GM12878 (cell line): ENCODE results near the gene CCDC127. TPM values are rescaled to one million over a fixed set of nuclear protein-coding genes. Genes with fewer than 3 reads are reported as not detected.

Experiments
- ATAC-seq: fragments of 200-7000 bp; cut with Tn5 transposase; 3 replicates; pipeline ENCODE4 v1.9.1; 2020; ENCODE audit warnings: mild to moderate bottlenecking, moderate library complexity
- BruUV-seq: library from RNA; stranded (reverse); fragments of 400-500 nt; replicated peaks from 2 replicates; lab custom pipeline; 2021; lab: Mats Ljungman, UMichigan
- CTCF ChIA-PET: fragments of 300-600 bp; sonication (Branson Sonifier 250); formaldehyde crosslinking; extraction: SDS; loops from one replicate; lab custom pipeline; 2021; ENCODE audit warnings: inconsistent platforms; lab: Yijun Ruan, JAX
- POLR2A ChIA-PET: fragments of 350-600 bp; formaldehyde crosslinking; extraction: SDS; loops from one replicate; lab custom pipeline; 2021; ENCODE audit warnings: inconsistent platforms; lab: Charles Lee
- RAD21 ChIA-PET: fragments of 300-600 bp; sonication (Branson Sonifier 250); formaldehyde crosslinking; loops from one replicate; lab custom pipeline; 2023; ENCODE audit warnings: antibody characterized with exemption; ENCODE audit not compliant: unreplicated experiment; lab: Charles Lee
- SMC1A ChIA-PET: fragments of 300-600 bp; sonication (Branson Sonifier 250); formaldehyde crosslinking; loops from one replicate; lab custom pipeline; 2023; ENCODE audit not compliant: unreplicated experiment, uncharacterized antibody; lab: Charles Lee
- DNase-seq: peaks from one replicate; pipeline ENCODE4 v3.0.0-alpha.2; 2011; ENCODE audit warnings: low read depth, low spot score
- FAIRE-seq: peaks from 3 replicates; lab custom pipeline; 2011; peaks lifted over from hg19 to GRCh38; lab: Jason Lieb, UNC
- H2AFZ ChIP-seq: 2 replicates; pipeline ENCODE4 v1.6.0; 2011; ENCODE audit warnings: low read depth, low read length, control low read depth; ENCODE audit not compliant: control insufficient read depth
- H3K27ac ChIP-seq: 2 replicates; pipeline ENCODE4 v1.5.1; 2011; ENCODE audit warnings: control low read depth; ENCODE audit not compliant: control insufficient read depth, insufficient read depth
- H3K27me3 ChIP-seq, 2 experiments: replicated peaks in 1 of 2; 2 replicates each; pipeline versions ENCODE4 v1.6.0 to v1.6.1; 2011; ENCODE audit warnings: low read length in 1 of 2; ENCODE audit not compliant: control insufficient read depth in 2 of 2, insufficient read depth in 2 of 2
- H3K36me3 ChIP-seq, 2 experiments: 2 replicates each; pipeline ENCODE4 v1.5.1; 2011; ENCODE audit warnings: low read length in 1 of 2; ENCODE audit not compliant: control insufficient read depth in 2 of 2, insufficient read depth in 2 of 2
- H3K4me1 ChIP-seq: 2 replicates; pipeline ENCODE4 v1.6.1; 2011; ENCODE audit warnings: mild to moderate bottlenecking, low read length, moderate library complexity, mixed read lengths; ENCODE audit not compliant: control insufficient read depth, insufficient read depth
- H3K4me2 ChIP-seq: 2 replicates; pipeline ENCODE4 v1.6.0; 2011; ENCODE audit warnings: control low read depth; ENCODE audit not compliant: control insufficient read depth, insufficient read depth
- H3K4me3 ChIP-seq: fragments of 200-600 bp; sonication (generic); 2 replicates; pipeline ENCODE4 v1.5.1; 2016
- H3K79me2 ChIP-seq: 2 replicates; pipeline ENCODE4 v1.6.0; 2011; ENCODE audit warnings: low read length; ENCODE audit not compliant: control insufficient read depth, insufficient read depth
- H3K9ac ChIP-seq: 2 replicates; pipeline ENCODE4 v1.8.0; 2011; ENCODE audit warnings: low read length, control low read depth, mixed read lengths; ENCODE audit not compliant: control insufficient read depth, insufficient read depth
- H3K9me3 ChIP-seq: replicated peaks from 3 replicates; pipeline ENCODE4 v1.5.1; 2011; ENCODE audit warnings: mild to moderate bottlenecking, low read length; ENCODE audit not compliant: control insufficient read depth, insufficient read depth
- H4K20me1 ChIP-seq: 2 replicates; pipeline ENCODE4 v1.6.0; 2011; ENCODE audit not compliant: control insufficient read depth, insufficient read depth
- CEBPZ ChIP-seq: fragments of 150-350 bp; IDR thresholded peaks from 2 replicates; pipeline ENCODE4 v1.6.1; 2016; ENCODE audit warnings: low read depth, low read length
- ESRRA ChIP-seq: IDR thresholded peaks from 2 replicates; pipeline ENCODE4 v1.6.1; 2012; ENCODE audit warnings: mild to moderate bottlenecking, low read length, improper control_type of control experiment
- HDGF ChIP-seq: fragments of 450-650 bp; IDR thresholded peaks from 2 replicates; pipeline ENCODE4 v1.6.1; 2016; ENCODE audit warnings: antibody characterized with exemption
- IRF4 ChIP-seq: IDR thresholded peaks from 2 replicates; pipeline ENCODE4 v1.6.1; 2011; ENCODE audit warnings: low read depth, low read length
- KDM1A ChIP-seq: fragments of 200-600 bp; sonication (generic); IDR thresholded peaks from 2 replicates; pipeline ENCODE4 v1.6.1; 2016; ENCODE audit warnings: borderline replicate concordance
- MEF2A ChIP-seq: IDR thresholded peaks from 2 replicates; pipeline ENCODE4 v1.6.1; 2011; ENCODE audit warnings: low read depth, mild to moderate bottlenecking, low read length, moderate library complexity; ENCODE audit not compliant: insufficient read depth
- MYC ChIP-seq: IDR thresholded peaks from 2 replicates; pipeline ENCODE4 v1.6.1; 2011; ENCODE audit warnings: mild to moderate bottlenecking, low read length, moderate library complexity, inconsistent platforms; ENCODE audit not compliant: insufficient read depth, insufficient replicate concordance, insufficient read length, severe bottlenecking
- NR2C2 ChIP-seq: IDR thresholded peaks from 2 replicates; pipeline ENCODE4 v1.6.1; 2011; ENCODE audit warnings: borderline replicate concordance, low read depth; ENCODE audit not compliant: control insufficient read depth, insufficient read length
- PAX5 ChIP-seq: IDR thresholded peaks from 2 replicates; pipeline ENCODE4 v1.6.1; 2011; ENCODE audit warnings: low read depth, low read length, borderline replicate concordance
- SIX5 ChIP-seq: IDR thresholded peaks from 2 replicates; pipeline ENCODE4 v1.6.1; 2011; ENCODE audit warnings: mild to moderate bottlenecking, low read depth, low read length, moderate library complexity; ENCODE audit not compliant: severe bottlenecking
- ZSCAN29 ChIP-seq: fragments of 450-650 bp; IDR thresholded peaks from 2 replicates; pipeline ENCODE4 v1.6.1; 2017; ENCODE audit warnings: mild to moderate bottlenecking, moderate library complexity
- WGBS: methylation state at CpG from one replicate; pipeline ENCODE4 v1.1.6; 2016; ENCODE audit warnings: low lambda C conversion rate; ENCODE audit not compliant: insufficient replicate concordance, insufficient coverage; ENCODE audit errors: missing lambda C conversion rate; 5-methylcytosine and 5-hydroxymethylcytosine counted together
- in situ Hi-C: fragments of 300-500 bp; cut with MboI; formaldehyde crosslinking; loops from 9 replicates; pipeline ENCODE4 v1.14.3; 2018; ENCODE audit warnings: mixed read lengths
- intact Hi-C: fragments of 100-400 bp; cut with micrococcal nuclease; formaldehyde crosslinking; loops from one replicate; pipeline ENCODE4 v1.14.2; 2022; ENCODE audit not compliant: unreplicated experiment
- polyA plus RNA-seq, 11 experiments: library from polyadenylated mRNA; depleted of rRNA in 4 of 11; unstranded in 6 of 11; stranded (reverse) in 5 of 11; fragments of >200 nt; fragmentation: Nextera tagmentation in 4 of 11; fragmentation: Illumina TruSeq in 1 of 11; extraction: Ambion mirVana in 4 of 11; extraction: Trizol in 1 of 11; gene quantifications; 1 replicate in 1 of 11; 2 replicates in 10 of 11; pipeline versions ENCODE4 v1.2.1 to v1.2.3, GENCODE V29; 2011 to 2016; ENCODE audit warnings: inconsistent platforms in 2 of 11, missing spikeins in 2 of 11, low read depth in 1 of 11
- total RNA-seq, 4 experiments: library from RNA; depleted of rRNA in 3 of 4; stranded (reverse); fragments of >200 nt in 3 of 4; fragmentation: Illumina TruSeq in 1 of 4; extraction: Trizol in 1 of 4; gene quantifications; 2 replicates each; pipeline versions ENCODE4 v1.2.1 to v1.2.3, GENCODE V29; 2013 to 2021
- TF ChIP-seq, protein P1 (sequence below): fragments of 450-650 bp; IDR thresholded peaks from 2 replicates; pipeline ENCODE4 v1.6.1; 2016; ENCODE audit warnings: mild to moderate bottlenecking

Gene CCDC127
- total and polyA plus RNA-seq, 10 of the 15 experiments (the other 5 are each of a cell fraction or from before 2014, with no cell fraction given) = 1.9 to 6.9 (median 2.9) TPM

DNA sequence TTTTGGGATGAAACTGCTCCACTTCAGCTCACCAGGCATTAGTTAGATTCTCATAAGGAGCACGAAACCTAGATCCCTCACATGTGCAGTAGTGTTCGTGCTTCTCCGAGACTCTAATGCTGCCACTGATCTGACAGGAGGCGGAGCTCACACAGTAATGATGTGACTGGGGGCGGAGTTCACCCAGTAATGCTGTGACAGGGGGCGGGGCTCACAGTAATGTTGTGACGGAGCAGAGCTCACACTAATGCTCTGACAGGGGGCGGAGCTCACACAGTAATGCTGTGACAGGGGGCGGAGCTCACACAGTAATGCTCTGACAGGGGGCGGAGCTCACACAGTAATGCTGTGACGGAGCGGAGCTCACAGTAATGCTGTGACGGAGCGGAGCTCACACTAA is 53.7 kb downstream of the CCDC127 start:
- WGBS = 87% methylated on average over 14 of the region's 14 CpGs
- ATAC-seq (no peak), DNase-seq (no peak), FAIRE-seq (no peak)
- no peaks in the 10 kb centered on the region for H3K4me1 ChIP-seq
- no peak overlapping the region for H2AFZ ChIP-seq
- H3K4me2 ChIP-seq = no peak overlapping the region
- no peaks in the 10 kb centered on the region for H3K36me3 ChIP-seq
- no TSS peak for BruUV-seq
- intact Hi-C loops = no loop called here
- in situ Hi-C loops = no loop called here
- no peaks in the 10 kb centered on the region for H3K27me3 ChIP-seq
- H3K79me2 ChIP-seq = no peaks in the 10 kb centered on the region
- CTCF ChIA-PET = no interaction called here
- no peaks in the 10 kb centered on the region for H4K20me1 ChIP-seq
- POLR2A ChIA-PET = no interaction called here
- TF ChIP-seq IRF4 (no peak), SIX5 (no peak), NR2C2 (no peak), HDGF (no peak), MEF2A (no peak), KDM1A (no peak)
- TF ChIP-seq, protein P1, sequence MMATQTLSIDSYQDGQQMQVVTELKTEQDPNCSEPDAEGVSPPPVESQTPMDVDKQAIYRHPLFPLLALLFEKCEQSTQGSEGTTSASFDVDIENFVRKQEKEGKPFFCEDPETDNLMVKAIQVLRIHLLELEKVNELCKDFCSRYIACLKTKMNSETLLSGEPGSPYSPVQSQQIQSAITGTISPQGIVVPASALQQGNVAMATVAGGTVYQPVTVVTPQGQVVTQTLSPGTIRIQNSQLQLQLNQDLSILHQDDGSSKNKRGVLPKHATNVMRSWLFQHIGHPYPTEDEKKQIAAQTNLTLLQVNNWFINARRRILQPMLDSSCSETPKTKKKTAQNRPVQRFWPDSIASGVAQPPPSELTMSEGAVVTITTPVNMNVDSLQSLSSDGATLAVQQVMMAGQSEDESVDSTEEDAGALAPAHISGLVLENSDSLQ = no peak
- H3K9me3 ChIP-seq = no peaks in the 10 kb centered on the region; the same call in 2 of the 3 replicates
- RAD21 ChIA-PET = no interaction called here
- H3K9ac ChIP-seq = no peak overlapping the region
- no peak overlapping the region for H3K27ac ChIP-seq
- no peak overlapping the region for H3K4me3 ChIP-seq
- SMC1A ChIA-PET = no interaction called here

DNA sequence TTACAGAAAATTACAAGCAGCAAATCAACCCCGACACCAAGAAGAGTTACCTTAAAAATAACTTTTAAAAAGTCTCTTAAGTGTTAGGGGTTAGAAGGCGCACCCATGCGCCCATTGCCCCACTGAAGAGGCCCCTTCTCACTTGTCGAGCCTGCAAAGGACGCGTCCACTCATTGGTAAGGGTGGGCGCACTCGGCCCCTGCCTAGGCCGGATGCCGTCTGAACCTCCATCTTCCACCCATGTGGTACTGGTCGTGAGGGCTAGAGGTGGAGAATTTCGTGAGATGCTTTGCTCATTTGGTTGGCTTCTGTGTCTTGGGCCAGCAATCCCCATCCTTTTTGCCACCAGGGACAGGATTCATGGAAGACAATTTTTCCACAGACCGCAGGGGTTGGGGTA is 54.1 kb downstream of the CCDC127 start:
- no peak overlapping the region for H3K4me3 ChIP-seq
- ChIA-PET SMC1A (no interaction called here), RAD21 (no interaction called here), POLR2A (no interaction called here), CTCF (no interaction called here)
- H3K4me1 ChIP-seq = no peaks in the 10 kb centered on the region
- no peaks in the 10 kb centered on the region for H4K20me1 ChIP-seq
- no TSS peak for BruUV-seq
- H3K4me2 ChIP-seq = no peak overlapping the region
- in situ Hi-C loops (no loop called here), intact Hi-C loops (no loop called here)
- FAIRE-seq (no peak), DNase-seq (no peak), ATAC-seq (no peak)
- H3K79me2 ChIP-seq = no peaks in the 10 kb centered on the region
- no peaks in the 10 kb centered on the region; the same call in 2 of the 3 replicates for H3K9me3 ChIP-seq
- no peak overlapping the region for H3K9ac ChIP-seq
- no peaks in the 10 kb centered on the region for H3K27me3 ChIP-seq
- no peak overlapping the region for H3K27ac ChIP-seq
- no peaks in the 10 kb centered on the region for H3K36me3 ChIP-seq
- no peak overlapping the region for H2AFZ ChIP-seq
- 55% methylated on average over 13 of the region's 13 CpGs for WGBS
- TF ChIP-seq CEBPZ (no peak), MYC (no peak), PAX5 (no peak), ZSCAN29 (no peak), ESRRA (no peak)
